OCI-LY3 (cell line): ENCODE measurements around the gene LIPC.

Experiments used
- EZH2phosphoT487 ChIP-seq: fragments of 200-600 bp; shearing (Covaris generic); IDR thresholded peaks from 2 replicates; pipeline ENCODE4 v1.6.1; 2018; ENCODE audit warnings: antibody characterized with exemption, mixed run types, low read depth
- TF ChIP-seq, protein P1 (sequence below): fragments of 200-600, 300-600 bp; sonication (generic); IDR thresholded peaks from 2 replicates; pipeline ENCODE4 v1.5.1; 2014; ENCODE audit warnings: antibody characterized with exemption, low read length, low read depth

- TF ChIP-seq, protein P1, sequence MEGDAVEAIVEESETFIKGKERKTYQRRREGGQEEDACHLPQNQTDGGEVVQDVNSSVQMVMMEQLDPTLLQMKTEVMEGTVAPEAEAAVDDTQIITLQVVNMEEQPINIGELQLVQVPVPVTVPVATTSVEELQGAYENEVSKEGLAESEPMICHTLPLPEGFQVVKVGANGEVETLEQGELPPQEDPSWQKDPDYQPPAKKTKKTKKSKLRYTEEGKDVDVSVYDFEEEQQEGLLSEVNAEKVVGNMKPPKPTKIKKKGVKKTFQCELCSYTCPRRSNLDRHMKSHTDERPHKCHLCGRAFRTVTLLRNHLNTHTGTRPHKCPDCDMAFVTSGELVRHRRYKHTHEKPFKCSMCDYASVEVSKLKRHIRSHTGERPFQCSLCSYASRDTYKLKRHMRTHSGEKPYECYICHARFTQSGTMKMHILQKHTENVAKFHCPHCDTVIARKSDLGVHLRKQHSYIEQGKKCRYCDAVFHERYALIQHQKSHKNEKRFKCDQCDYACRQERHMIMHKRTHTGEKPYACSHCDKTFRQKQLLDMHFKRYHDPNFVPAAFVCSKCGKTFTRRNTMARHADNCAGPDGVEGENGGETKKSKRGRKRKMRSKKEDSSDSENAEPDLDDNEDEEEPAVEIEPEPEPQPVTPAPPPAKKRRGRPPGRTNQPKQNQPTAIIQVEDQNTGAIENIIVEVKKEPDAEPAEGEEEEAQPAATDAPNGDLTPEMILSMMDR, result no peak
- no peak for TF ChIP-seq EZH2phosphoT487
These were observed 26.3 kb downstream of the LIPC start for GRCh38 chr15:58458076-58458475.
